ENCODE results near the gene TRPM8.

- TF ChIP-seq CTCF (IDR thresholded peaks at IDR 0.05), result no peak
- no peak for TF ChIP-seq POLR2A (IDR thresholded peaks at IDR 0.05)
Observed at GRCh38 chr2:234047361-234047760, 130.2 kb downstream of the TRPM8 start.

Measured in uterus (tissue), 2 donors.